Lower lobe of right lung (tissue), 2 donors: Measurements from ENCODE around the gene DACH2. TPM values are rescaled to one million over a fixed set of nuclear protein-coding genes. Genes with fewer than 3 reads are reported as not detected.

ENCODE experiments used
- ATAC-seq, 2 donors: fragments of 200-7000 bp; cut with Tn5 transposase; one replicate each; pipeline ENCODE4 v1.9.1; 2020 to 2022; ENCODE audit warnings: mild to moderate bottlenecking in 2 of 2, moderate library complexity in 2 of 2
- DNase-seq: peaks from one replicate; pipeline ENCODE4 v3.0.0-alpha.2; 2020
- H3K27ac ChIP-seq: fragments of 200-600 bp; one replicate; pipeline ENCODE4 v1.8.0; 2022
- H3K27me3 ChIP-seq: fragments of 200-600 bp; one replicate; pipeline ENCODE4 v1.8.0; 2022; ENCODE audit warnings: low read depth
- H3K36me3 ChIP-seq: fragments of 200-600 bp; one replicate; pipeline ENCODE4 v1.8.0; 2022; ENCODE audit warnings: mild to moderate bottlenecking
- H3K4me1 ChIP-seq: fragments of 200-600 bp; one replicate; pipeline ENCODE4 v1.8.0; 2022
- H3K4me3 ChIP-seq: fragments of 200-600 bp; one replicate; pipeline ENCODE4 v1.8.0; 2022; ENCODE audit warnings: mild to moderate bottlenecking
- H3K9me3 ChIP-seq: fragments of 200-600 bp; one replicate; pipeline ENCODE4 v1.8.0; 2022
- CTCF ChIP-seq: fragments of 200-600 bp; IDR thresholded peaks from one replicate; pipeline ENCODE4 v1.8.0; 2022; ENCODE audit warnings: antibody characterized with exemption, mild to moderate bottlenecking
- intact Hi-C: fragments of 100-400 bp; cut with DNase I; formaldehyde crosslinking; loops from one replicate; pipeline ENCODE4 v1.11.0; 2022
- total RNA-seq: library from RNA; stranded (reverse); fragmentation: NEBNext Ultra II Directional; extraction: Animal tissue kit (Norgen Biotek cat#: 25700); gene quantifications from one replicate; pipeline ENCODE4 v1.2.1, GENCODE V29; 2021
- donor health status: DM: no; HTN: yes; CAD: no; lungs with severe emphysema.

DACH2 gene
- total RNA-seq, 1 donor from 2014 or later: not detected

- intact Hi-C loops: no loop called here
- no peaks in the 10 kb centered on the region for H3K9me3 ChIP-seq
- H3K4me1 ChIP-seq: no peaks in the 10 kb centered on the region
- ATAC-seq: no peak
- no peak overlapping the region for H3K27ac ChIP-seq
- no peaks in the 10 kb centered on the region for H3K27me3 ChIP-seq
- no peak for DNase-seq
- no peak for TF ChIP-seq CTCF
- no peaks in the 10 kb centered on the region for H3K36me3 ChIP-seq
- H3K4me3 ChIP-seq: no peak overlapping the region
These were observed 431.5 kb downstream of the DACH2 start for GRCh38 chrX:86579777-86580176.

GRCh38 chrX:86604607-86605006 lies 456.4 kb downstream of the DACH2 start:
- Histone ChIP-seq H3K9me3 (no peaks in the 10 kb centered on the region), H3K27ac (no peak overlapping the region), H3K36me3 (no peaks in the 10 kb centered on the region), H3K4me3 (no peak overlapping the region), H3K27me3 (no peaks in the 10 kb centered on the region), H3K4me1 (no peaks in the 10 kb centered on the region)
- no peak for ATAC-seq
- no peak for TF ChIP-seq CTCF
- intact Hi-C loops: no loop called here
- no peak for DNase-seq

GRCh38 chrX:86696951-86697350 lies 548.7 kb downstream of the DACH2 start:
- TF ChIP-seq CTCF: no peak
- intact Hi-C loops: no loop called here
- no peaks in the 10 kb centered on the region for H3K36me3 ChIP-seq
- no peaks in the 10 kb centered on the region for H3K4me1 ChIP-seq
- H3K27me3 ChIP-seq: no peaks in the 10 kb centered on the region
- H3K27ac ChIP-seq: no peak overlapping the region
- no peak for DNase-seq
- no peak overlapping the region for H3K4me3 ChIP-seq
- no peak for ATAC-seq
- no peaks in the 10 kb centered on the region for H3K9me3 ChIP-seq

GRCh38 chrX:86711531-86712180 lies 563.4 kb downstream of the DACH2 start:
- Histone ChIP-seq H3K4me3 (no peak overlapping the region), H3K4me1 (no peaks in the 10 kb centered on the region), H3K27ac (no peak overlapping the region), H3K9me3 (no peaks in the 10 kb centered on the region), H3K36me3 (no peaks in the 10 kb centered on the region), H3K27me3 (no peaks in the 10 kb centered on the region)
- TF ChIP-seq CTCF: no peak
- no peak for DNase-seq
- ATAC-seq: no peak
- intact Hi-C loops: no loop called here

GRCh38 chrX:86714441-86714840 lies 566.2 kb downstream of the DACH2 start:
- ATAC-seq (no peak), DNase-seq (no peak)
- TF ChIP-seq CTCF: no peak
- no peaks in the 10 kb centered on the region for H3K4me1 ChIP-seq
- H3K27me3 ChIP-seq: no peaks in the 10 kb centered on the region
- H3K27ac ChIP-seq: no peak overlapping the region
- no peak overlapping the region for H3K4me3 ChIP-seq
- H3K36me3 ChIP-seq: no peaks in the 10 kb centered on the region
- intact Hi-C loops: no loop called here
- no peaks in the 10 kb centered on the region for H3K9me3 ChIP-seq
